Measurements from ENCODE around the gene RPRD1B.
A peak's percentile ranks its signal among the peaks of the same experiment; 100 is the strongest.

RPRD1B gene

GRCh38 chr20:38066969-38067716 lies 33.6 kb downstream of the RPRD1B start:
- no peak for DNase-seq (ENCODE audit: low read depth)
- TF ChIP-seq CTCF (conservative IDR thresholded peaks at IDR 0.05; ENCODE audit: control insufficient read depth, insufficient read depth, low read depth, low read length) = no peak
- H3K4me3 ChIP-seq (ENCODE audit: control insufficient read depth, low read depth, low read length) = no peak overlapping the region

GRCh38 chr20:38067717-38068365 lies 34.3 kb downstream of the RPRD1B start:
- no peak for TF ChIP-seq CTCF (conservative IDR thresholded peaks at IDR 0.05; ENCODE audit: control insufficient read depth, insufficient read depth, low read depth, low read length)
- H3K4me3 ChIP-seq (ENCODE audit: control insufficient read depth, low read depth, low read length) = no peak overlapping the region
- no peak for DNase-seq (ENCODE audit: low read depth)

- no peak overlapping the region for H3K4me3 ChIP-seq (ENCODE audit: control insufficient read depth, low read depth, low read length)
- TF ChIP-seq CTCF (conservative IDR thresholded peaks at IDR 0.05; ENCODE audit: control insufficient read depth, insufficient read depth, low read depth, low read length) = no peak
- no peak for DNase-seq (ENCODE audit: low read depth)
Observed at GRCh38 chr20:38072898-38073297, 39.4 kb downstream of the RPRD1B start.

GRCh38 chr20:38073307-38074071 lies 39.9 kb downstream of the RPRD1B start:
- peak; percentile 98 for DNase-seq (ENCODE audit: low read depth)
- peak; percentile 84 for TF ChIP-seq CTCF (conservative IDR thresholded peaks at IDR 0.05; ENCODE audit: control insufficient read depth, insufficient read depth, low read depth, low read length)
- no peak overlapping the region for H3K4me3 ChIP-seq (ENCODE audit: control insufficient read depth, low read depth, low read length)

- TF ChIP-seq CTCF (conservative IDR thresholded peaks at IDR 0.05; ENCODE audit: control insufficient read depth, insufficient read depth, low read depth, low read length) = no peak
- H3K4me3 ChIP-seq (ENCODE audit: control insufficient read depth, low read depth, low read length) = no peak overlapping the region
- DNase-seq (ENCODE audit: low read depth) = no peak
Observed at GRCh38 chr20:38075161-38075998, 41.8 kb downstream of the RPRD1B start.

- DNase-seq (ENCODE audit: low read depth) = no peak
- TF ChIP-seq CTCF (conservative IDR thresholded peaks at IDR 0.05; ENCODE audit: control insufficient read depth, insufficient read depth, low read depth, low read length) = no peak
Observed at GRCh38 chr20:38076548-38076947, 43.0 kb downstream of the RPRD1B start.

More at GRCh38 chr20:38076548-38076947, 43.0 kb downstream of the RPRD1B start:
- no peak overlapping the region for H3K4me3 ChIP-seq (ENCODE audit: control insufficient read depth, low read depth, low read length)

Measured in fibroblast of mammary gland (primary cell).